PC-9 (cell line): Measurements from ENCODE around the gene IL11.

Source experiments
- EZH2 ChIP-seq: fragments of 200-600 bp; sonication (generic); IDR thresholded peaks from 2 replicates; pipeline ENCODE4 v1.8.0; 2017; ENCODE audit warnings: antibody characterized with exemption, low read depth
- TF ChIP-seq, protein P1 (sequence below): fragments of 200-600 bp; sonication (generic); conservative IDR thresholded peaks from 2 replicates; pipeline ENCODE4 v1.6.1; 2017; ENCODE audit warnings: mixed run types, antibody characterized with exemption, mild to moderate bottlenecking, moderate library complexity

DNA sequence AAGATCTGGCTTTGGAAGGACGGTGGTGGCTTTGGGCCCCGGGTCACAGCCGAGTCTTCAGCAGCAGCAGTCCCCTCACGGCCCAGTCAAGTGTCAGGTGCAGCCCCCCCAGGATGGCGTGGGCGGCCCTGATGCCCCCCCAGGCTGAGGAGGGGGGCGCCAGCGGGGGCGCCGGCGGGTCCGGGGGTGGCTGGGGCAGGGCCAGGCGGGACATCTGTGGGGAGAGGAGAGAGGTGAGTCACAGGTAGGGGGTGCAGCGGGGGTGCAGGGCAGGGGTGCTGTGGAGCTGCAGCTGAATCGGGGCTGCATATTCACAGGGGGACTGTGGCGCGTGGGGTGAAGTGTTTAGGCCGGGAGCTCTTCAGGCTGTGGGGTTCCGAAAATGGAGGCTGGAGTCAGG, 4.3 kb downstream of the IL11 start:
- TF ChIP-seq, protein P1, sequence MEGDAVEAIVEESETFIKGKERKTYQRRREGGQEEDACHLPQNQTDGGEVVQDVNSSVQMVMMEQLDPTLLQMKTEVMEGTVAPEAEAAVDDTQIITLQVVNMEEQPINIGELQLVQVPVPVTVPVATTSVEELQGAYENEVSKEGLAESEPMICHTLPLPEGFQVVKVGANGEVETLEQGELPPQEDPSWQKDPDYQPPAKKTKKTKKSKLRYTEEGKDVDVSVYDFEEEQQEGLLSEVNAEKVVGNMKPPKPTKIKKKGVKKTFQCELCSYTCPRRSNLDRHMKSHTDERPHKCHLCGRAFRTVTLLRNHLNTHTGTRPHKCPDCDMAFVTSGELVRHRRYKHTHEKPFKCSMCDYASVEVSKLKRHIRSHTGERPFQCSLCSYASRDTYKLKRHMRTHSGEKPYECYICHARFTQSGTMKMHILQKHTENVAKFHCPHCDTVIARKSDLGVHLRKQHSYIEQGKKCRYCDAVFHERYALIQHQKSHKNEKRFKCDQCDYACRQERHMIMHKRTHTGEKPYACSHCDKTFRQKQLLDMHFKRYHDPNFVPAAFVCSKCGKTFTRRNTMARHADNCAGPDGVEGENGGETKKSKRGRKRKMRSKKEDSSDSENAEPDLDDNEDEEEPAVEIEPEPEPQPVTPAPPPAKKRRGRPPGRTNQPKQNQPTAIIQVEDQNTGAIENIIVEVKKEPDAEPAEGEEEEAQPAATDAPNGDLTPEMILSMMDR = no peak
- TF ChIP-seq EZH2 = no peak
